HG03159 (cell line): ENCODE results near the gene SLC36A2.
"Not testable (repeated sequence)": the region's sequence is repeated elsewhere in the genome, so short reads cannot be mapped to it uniquely, and the experiment has no call there.

ENCODE experiments used
- ATAC-seq: cut with Tn5 transposase; IDR thresholded peaks from one replicate; pipeline ENCODE4 v1.9.1; 2021; ENCODE audit warnings: mild to moderate bottlenecking, moderate library complexity; ENCODE audit not compliant: unreplicated experiment

Gene SLC36A2

DNA sequence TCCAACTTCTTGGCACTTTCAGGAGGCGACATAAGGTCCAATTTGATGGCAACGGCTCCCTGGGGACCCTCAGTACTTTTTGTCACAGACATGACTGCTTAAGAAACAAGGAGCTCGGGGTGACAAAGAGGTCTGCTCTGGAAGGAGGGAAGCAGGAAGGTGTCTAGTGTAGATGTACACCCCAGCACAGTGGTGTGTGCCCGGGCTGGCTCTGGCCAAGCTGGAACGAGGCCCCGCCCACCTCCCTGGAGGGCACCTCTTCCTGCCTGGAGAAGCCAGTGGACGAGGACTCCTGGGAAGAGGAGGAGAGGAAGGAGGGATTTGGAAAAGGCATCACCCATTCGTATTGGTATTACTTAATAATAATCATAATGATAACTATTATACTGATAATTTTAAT lies at the start of gene SLC36A2:
SLC36A2 (minus strand) TSS at position 191 of the 400 bp plus-strand sequence; CDS start at position 92, 99 bp downstream.
- ATAC-seq, result no peak

DNA sequence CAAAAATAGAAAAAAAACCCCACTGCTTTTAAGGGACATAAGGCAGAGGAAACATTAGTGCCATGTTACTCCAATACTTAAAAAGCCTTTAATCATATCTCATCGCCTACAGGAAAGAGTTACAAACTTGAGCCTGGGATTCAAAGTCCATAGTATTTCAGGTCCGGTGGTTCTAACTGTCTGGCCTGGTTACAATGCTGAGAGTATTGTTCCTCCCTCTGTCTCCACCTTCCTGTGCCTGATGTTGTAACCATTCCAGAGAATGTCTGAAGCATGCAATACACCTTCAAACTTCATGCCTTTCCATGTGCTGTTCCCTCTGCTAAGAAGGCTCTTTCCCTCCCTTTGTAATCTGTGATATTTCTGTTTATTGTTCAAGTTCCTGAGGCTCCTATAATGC lies 41.6 kb upstream of the SLC36A2 start:
- no peak for ATAC-seq

GRCh38 chr5:151384106-151384505 lies 36.7 kb upstream of the SLC36A2 start:
- ATAC-seq, result no peak

DNA sequence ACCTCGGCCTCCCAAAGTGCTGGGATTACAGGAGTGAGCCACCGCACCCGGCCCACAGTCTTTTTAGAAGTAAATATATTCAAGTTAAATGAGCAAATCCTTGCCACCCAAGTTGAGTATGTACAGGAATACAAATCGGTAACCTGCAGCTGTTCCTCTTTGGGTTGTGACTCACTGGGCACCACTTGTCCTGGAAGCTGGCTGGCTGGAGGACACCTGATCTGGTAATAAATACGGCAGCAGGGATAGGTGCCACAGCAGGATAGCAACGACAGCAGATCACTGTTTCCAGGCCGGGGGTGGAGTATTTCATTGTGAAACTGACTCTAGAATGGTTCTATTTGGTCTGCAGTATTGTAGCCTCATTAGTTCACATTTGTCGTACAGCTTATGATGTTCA lies 35.7 kb upstream of the SLC36A2 start:
- no peak for ATAC-seq

GRCh38 chr5:151382576-151382975 lies 35.2 kb upstream of the SLC36A2 start:
- no peak for ATAC-seq

DNA sequence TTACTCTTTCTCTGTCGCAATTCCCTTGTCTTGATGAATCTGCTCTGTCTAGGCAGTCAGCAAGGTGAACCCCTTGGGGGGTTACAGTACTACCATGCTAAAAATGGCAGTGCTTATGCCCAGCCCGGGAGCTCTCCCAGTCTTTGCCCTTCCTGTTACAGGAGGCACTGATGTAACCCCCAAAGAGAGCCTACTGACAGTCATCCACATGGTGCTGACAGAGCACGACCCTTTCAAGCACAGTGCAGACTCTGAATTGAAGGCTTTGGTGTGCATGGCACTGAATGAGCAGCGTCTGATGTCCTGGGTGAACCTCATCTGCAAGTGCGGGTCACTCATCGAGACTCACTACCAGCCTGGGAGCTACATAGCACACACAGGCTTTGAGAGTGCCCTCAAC lies 34.5 kb upstream of the SLC36A2 start:
- no peak for ATAC-seq

DNA sequence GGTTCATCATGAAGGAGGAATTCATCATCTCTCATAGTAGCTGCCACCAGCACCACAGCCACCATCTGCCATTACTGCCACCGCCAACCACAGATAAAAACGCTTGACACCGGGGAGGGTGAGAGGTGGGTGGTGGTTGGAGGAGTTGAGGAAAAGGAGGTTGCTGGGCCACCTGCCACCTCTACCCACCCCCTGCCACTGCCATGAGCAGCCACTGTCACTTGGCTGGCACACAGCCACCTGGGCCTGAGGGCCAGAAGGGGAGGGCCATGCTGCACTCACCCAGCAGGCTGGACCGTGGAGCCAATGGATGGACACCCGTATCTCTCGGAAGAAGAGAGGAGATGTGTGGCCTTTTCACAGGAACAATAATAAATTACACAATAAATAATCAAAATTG lies 31.3 kb upstream of the SLC36A2 start:
- ATAC-seq, result no peak

DNA sequence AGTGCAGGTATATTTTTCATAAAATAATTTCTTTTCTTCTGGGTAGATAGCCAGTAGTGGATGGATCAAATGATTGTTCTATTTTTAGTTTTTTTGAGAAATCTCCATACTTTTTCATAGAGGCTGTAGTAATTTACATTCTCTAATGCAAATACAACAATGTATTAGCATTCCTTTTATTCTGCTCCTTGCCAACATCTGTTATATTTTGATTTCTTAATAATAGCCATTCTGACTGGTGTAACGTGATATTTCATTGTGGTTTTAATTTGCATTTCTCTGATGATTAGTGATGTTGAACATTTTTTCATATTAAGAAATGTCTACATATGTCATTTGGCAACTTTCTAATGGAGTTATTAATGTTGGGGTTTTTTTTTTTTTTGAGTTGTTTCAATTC lies 27.2 kb upstream of the SLC36A2 start:
- ATAC-seq, result no peak

- not testable (repeated sequence) for ATAC-seq
Measured at GRCh38 chr5:151367038-151367437, 19.7 kb upstream of the SLC36A2 start.

- no peak for ATAC-seq
Measured at GRCh38 chr5:151363673-151364072, 16.3 kb upstream of the SLC36A2 start.

DNA sequence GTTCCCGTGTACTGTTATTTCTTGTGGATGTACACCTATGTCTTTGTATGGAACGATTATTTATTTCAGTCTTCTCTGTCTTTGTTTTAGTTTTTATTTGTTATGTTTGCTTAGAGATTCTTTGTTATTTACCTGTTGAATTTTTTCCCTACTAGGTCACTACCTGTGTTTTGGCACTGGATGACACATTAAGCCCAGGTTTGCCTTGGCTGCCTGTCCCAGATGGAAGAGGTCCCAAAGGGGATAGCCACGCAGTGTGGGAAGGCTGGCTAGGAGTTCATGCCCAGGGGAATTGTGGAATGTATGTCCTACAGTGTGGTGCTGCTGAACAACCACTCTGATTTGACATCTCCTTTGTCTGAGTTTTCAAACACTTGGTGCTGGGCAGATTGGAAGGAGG lies 15.6 kb upstream of the SLC36A2 start:
- no peak for ATAC-seq

DNA sequence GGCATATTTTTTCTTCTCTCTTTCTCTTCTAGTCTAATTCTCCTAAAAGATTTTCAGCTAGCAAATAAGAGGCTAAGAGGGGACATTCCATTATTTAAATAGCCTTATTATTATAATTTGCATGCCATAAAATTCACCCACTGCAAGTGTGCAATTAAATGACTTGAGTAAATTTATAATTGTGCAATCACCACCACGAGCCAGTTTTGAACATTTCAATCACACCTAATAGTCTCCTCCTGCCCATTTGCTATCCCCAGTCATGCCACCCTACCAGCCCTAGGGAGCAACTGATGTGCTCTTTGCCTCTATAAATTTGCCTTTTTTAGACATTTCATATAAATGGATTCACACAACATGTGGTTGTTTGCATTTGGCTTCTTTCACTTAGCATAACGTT lies 12.0 kb upstream of the SLC36A2 start:
- no peak for ATAC-seq

GRCh38 chr5:151357792-151358191 lies 10.4 kb upstream of the SLC36A2 start:
- no peak for ATAC-seq

GRCh38 chr5:151357097-151357496 lies 9.7 kb upstream of the SLC36A2 start:
- ATAC-seq, result no peak

DNA sequence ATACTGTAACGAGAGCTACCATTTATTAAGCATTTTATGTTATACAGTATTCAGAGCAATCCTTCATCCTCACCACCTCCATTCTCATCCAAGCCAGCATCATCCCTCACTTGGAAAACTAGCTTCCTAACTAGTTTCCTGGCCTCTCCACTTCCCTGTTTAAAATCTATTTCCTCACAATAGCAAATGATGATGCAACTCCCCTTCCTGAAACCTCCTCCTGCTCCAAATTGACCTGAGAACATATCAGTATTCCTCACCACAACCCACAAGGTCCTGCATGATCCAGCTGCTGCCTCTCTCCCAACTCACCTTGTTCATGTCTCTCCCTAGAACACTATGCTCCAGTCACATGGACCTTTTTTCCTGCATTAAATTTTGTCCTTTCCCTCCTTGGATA lies 4.3 kb upstream of the SLC36A2 start:
- ATAC-seq, result no peak

DNA sequence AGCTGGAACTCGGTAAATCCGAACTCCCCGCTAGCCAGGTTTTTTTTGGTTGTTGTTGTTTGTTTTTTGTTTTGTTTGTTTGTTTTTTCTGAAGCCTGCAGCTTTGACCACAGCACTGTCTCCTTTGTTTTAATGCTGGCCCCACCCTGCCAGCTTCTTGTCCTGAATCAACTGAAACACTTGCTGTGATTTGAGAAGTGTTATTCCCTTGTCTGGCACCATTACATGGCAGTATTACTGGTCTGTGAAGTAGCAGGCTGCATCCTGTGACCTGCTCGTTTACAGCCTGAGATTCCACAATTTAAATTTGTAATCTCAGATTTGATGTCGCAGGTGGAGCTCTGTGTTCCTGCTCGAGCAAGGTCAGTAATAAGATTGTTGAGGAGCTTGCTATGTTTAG lies 1.4 kb upstream of the SLC36A2 start:
- no peak for ATAC-seq

GRCh38 chr5:151345808-151346478 lies 1.4 kb downstream of the SLC36A2 start:
- no peak for ATAC-seq

DNA sequence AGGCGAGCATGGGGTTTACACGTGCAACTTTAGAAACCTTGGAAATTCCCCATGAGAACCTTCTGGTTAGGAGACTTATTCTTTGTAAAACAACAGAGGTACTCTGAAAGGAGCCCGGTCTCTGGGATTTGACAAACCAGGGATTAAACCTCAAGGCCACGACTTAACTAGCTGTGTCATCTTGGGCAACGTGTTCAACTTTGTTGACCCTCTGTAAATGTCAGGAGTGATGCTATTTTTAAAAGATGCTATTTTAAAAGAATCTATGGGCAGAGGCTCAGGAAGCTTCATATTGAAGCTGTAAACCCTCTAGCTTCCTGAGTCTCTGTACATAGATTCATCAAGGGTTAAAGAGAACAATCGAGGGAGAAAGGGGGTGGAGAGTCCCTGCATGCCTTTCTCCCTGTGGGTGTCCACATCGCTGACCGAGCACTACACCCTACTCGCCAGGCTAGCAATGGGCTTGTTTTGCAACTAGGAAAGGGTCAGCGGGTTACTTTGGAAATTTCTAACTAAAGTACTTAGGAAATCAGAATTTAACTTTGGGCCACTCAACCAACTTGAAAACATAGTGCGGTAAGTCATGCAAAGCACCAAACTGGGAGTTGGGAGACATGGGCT lies 2.1 kb downstream of the SLC36A2 start:
- no peak for ATAC-seq

- no peak for ATAC-seq
Measured at GRCh38 chr5:151344088-151344487, 3.3 kb downstream of the SLC36A2 start.

- ATAC-seq, result no peak
Measured at GRCh38 chr5:151340004-151340403, 7.4 kb downstream of the SLC36A2 start.

GRCh38 chr5:151338734-151339133 lies 8.6 kb downstream of the SLC36A2 start:
- no peak for ATAC-seq

DNA sequence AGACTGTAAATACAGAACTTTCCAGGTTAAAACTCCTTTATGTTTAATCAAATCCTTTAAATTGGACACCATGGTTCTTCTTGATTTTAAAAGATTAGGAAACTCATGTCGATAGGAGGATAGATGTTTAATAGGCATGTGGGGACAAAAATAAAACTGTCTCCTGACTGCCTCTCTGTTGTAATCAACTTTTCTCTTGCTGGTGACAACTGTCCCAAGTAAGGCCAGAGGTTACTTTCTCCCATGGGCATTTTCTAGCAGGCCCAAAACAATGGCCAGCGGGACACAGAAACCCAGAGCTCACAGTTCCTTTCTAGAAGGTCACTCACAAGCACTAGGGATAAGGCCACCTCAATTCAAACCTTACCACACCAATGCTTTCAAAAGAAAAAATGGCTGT lies 14.5 kb downstream of the SLC36A2 start:
- ATAC-seq, result no peak

- peak; percentile 50 for ATAC-seq
Measured at GRCh38 chr5:151328734-151329133, 18.6 kb downstream of the SLC36A2 start.
